DND-41 (cell line): ENCODE data around the gene MALAT1.
A peak's percentile ranks its signal among the peaks of the same experiment; 100 is the strongest.

Experiments used
- ATAC-seq: fragments of 200-7000 bp; cut with Tn5 transposase; 3 replicates; pipeline ENCODE4 v1.9.1; 2021; ENCODE audit warnings: low read depth; ENCODE audit not compliant: insufficient read depth
- DNase-seq: peaks from one replicate; pipeline ENCODE4 v3.0.0-alpha.2; 2020
- H2AFZ ChIP-seq: 2 replicates; pipeline ENCODE4 v1.6.0; 2012; ENCODE audit warnings: low read depth, low read length
- H3K27ac ChIP-seq: 2 replicates; pipeline ENCODE4 v1.5.1; 2012; ENCODE audit warnings: low read length, inconsistent platforms
- H3K27me3 ChIP-seq: fragments of 200-600 bp; sonication (generic); 2 replicates; pipeline ENCODE4 v1.6.0; 2012; ENCODE audit warnings: low read length, mild to moderate bottlenecking, inconsistent platforms; ENCODE audit not compliant: insufficient read depth, poor library complexity
- H3K36me3 ChIP-seq: 2 replicates; pipeline ENCODE4 v1.5.1; 2012; ENCODE audit warnings: low read length, inconsistent platforms; ENCODE audit not compliant: insufficient read depth
- H3K4me1 ChIP-seq: 2 replicates; pipeline ENCODE4 v1.5.1; 2012; ENCODE audit warnings: mild to moderate bottlenecking, low read length; ENCODE audit not compliant: insufficient read depth
- H3K4me2 ChIP-seq: 2 replicates; pipeline ENCODE4 v1.6.0; 2012; ENCODE audit warnings: mild to moderate bottlenecking, moderate library complexity, low read length, inconsistent platforms; ENCODE audit not compliant: insufficient read depth
- H3K4me3 ChIP-seq, 2 experiments: fragments of 200-600 bp in 1 of 2; shearing (Covaris generic) in 1 of 2; 2 replicates each; pipeline ENCODE4 v1.5.1; 2012 to 2016; ENCODE audit warnings: inconsistent platforms in 2 of 2, low read length in 2 of 2, mild to moderate bottlenecking in 2 of 2, low read depth in 1 of 2, moderate library complexity in 1 of 2
- H3K79me2 ChIP-seq: 2 replicates; pipeline ENCODE4 v1.6.0; 2012; ENCODE audit warnings: low read length, inconsistent platforms; ENCODE audit not compliant: insufficient read depth
- H3K9ac ChIP-seq: 2 replicates; pipeline ENCODE4 v1.6.0; 2012; ENCODE audit warnings: low read depth, mild to moderate bottlenecking, inconsistent platforms, low read length, moderate library complexity
- H3K9me3 ChIP-seq: 2 replicates; pipeline ENCODE4 v1.5.1; 2012; ENCODE audit warnings: low read length, moderate library complexity, mild to moderate bottlenecking, inconsistent platforms; ENCODE audit not compliant: insufficient read depth, severe bottlenecking
- H4K20me1 ChIP-seq: 2 replicates; pipeline ENCODE4 v1.6.0; 2012; ENCODE audit warnings: low read length; ENCODE audit not compliant: insufficient read depth
- EZH2 ChIP-seq: IDR thresholded peaks from 3 replicates; pipeline ENCODE4 v1.6.1; 2012; ENCODE audit warnings: borderline replicate concordance, low read depth, mild to moderate bottlenecking, moderate library complexity, low read length, inconsistent platforms; ENCODE audit not compliant: severe bottlenecking
- TF ChIP-seq, protein P1 (sequence below): IDR thresholded peaks from 2 replicates; pipeline ENCODE4 v1.5.1; 2012; ENCODE audit warnings: borderline replicate concordance, low read length, moderate library complexity, mild to moderate bottlenecking; ENCODE audit not compliant: poor library complexity, severe bottlenecking; ENCODE audit errors: extremely low read depth

Gene MALAT1

DNA sequence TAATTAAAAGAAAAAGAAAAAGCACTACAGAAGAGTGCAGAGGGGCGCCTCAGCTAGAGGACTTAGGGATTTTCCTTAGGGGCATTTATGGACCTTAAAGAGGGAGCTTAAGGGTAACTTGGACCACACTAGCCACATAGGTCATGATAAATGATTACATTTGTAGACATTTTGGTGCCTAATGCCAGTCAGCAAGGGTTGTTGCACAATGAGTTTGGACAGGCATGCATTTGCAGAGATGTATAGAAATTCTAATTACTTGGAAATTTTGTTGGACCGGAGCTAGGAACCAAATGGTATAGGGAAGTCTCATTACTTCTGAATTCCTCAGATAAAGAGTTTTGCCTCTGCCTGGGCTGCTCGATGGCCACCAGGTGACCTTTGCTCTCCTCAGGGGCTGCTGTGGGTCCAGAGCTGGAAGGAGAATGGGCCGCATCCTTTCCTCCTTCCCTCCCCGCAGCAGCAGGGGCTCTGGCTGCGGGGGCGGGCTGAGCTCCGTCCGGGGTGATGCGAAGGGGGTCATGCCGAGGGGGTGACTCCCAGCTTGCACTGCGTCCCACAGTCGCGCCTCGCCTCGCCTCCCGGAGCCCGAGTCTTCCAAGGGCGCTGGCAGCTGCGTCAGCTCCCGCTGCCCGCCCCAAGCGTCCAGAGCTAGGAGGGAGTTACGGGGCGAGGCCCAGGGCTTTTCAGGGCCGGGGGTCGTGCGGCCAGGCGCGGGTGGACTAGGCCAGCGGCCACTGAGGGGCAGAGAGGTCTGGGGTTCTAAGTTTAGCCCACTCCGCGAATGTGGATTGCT, 20.3 kb upstream of the MALAT1 start:
- Histone ChIP-seq H3K4me1 (peaks cover 21% of the 10 kb centered on the region), H3K4me2 (peak overlapping the region; percentile 72; the same call in 1 of the 2 replicates), H3K9ac (peak overlapping the region; percentile 88), H3K27me3 (no peaks in the 10 kb centered on the region), H3K36me3 (no peaks in the 10 kb centered on the region; the same call in 1 of the 2 replicates), H4K20me1 (no peaks in the 10 kb centered on the region), H3K4me3 (peak overlapping the region in 1 of 2 experiments; percentile 68; a peak in 2 of 4 replicates), H3K27ac (peak overlapping the region; percentile 68), H3K9me3 (no peaks in the 10 kb centered on the region), H2AFZ (peak overlapping the region; percentile 41; the same call in 1 of the 2 replicates), H3K79me2 (peaks cover 25% of the 10 kb centered on the region)
- DNase-seq, result no peak
- TF ChIP-seq EZH2, result no peak
- TF ChIP-seq, protein P1, sequence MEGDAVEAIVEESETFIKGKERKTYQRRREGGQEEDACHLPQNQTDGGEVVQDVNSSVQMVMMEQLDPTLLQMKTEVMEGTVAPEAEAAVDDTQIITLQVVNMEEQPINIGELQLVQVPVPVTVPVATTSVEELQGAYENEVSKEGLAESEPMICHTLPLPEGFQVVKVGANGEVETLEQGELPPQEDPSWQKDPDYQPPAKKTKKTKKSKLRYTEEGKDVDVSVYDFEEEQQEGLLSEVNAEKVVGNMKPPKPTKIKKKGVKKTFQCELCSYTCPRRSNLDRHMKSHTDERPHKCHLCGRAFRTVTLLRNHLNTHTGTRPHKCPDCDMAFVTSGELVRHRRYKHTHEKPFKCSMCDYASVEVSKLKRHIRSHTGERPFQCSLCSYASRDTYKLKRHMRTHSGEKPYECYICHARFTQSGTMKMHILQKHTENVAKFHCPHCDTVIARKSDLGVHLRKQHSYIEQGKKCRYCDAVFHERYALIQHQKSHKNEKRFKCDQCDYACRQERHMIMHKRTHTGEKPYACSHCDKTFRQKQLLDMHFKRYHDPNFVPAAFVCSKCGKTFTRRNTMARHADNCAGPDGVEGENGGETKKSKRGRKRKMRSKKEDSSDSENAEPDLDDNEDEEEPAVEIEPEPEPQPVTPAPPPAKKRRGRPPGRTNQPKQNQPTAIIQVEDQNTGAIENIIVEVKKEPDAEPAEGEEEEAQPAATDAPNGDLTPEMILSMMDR, result no peak
- ATAC-seq, result no peak

DNA sequence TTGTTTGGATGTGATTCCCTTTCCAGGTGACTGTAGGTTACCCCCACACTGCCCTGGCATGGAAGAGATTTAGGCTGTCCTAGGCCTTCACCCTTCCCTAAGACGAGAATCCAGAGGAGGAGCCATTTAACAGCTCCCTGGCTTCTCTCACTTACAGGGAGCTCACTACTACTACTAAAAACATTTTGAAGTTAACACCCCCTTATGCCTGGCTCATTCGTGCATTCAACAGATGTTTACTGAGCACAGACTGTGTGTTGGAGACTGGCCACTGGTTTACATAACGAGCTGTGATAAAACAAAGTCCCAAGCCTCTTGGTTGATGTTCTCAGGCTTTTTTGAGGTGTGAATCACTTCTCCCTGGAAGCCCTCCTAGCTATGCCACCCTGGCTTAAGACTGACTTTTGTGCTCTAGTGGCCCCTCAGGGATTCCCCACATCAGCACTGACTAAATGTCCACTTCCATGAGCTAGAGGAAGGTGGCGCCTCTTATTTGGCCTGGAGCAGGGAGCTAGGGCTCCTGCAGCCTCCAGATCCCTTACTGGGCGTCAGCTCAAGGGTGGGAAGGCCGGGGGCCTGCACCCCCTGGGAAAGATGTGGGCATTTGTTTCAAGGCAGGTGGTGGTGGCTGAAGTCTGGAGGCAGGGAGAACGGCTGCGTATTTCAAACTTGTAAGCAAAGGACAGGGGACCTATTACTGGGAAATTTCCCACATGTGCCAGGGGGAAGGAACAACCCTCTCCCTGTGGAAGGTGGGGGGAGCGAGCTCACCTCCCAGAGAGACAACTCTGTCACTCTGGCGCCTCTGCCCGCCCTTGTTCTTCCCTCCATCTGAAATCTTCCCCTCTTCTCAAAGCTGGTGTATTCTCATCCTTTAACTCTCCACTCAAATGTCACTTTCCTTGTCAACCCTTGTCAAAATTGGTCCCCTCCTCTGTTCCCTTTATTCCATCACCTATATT, 19.4 kb upstream of the MALAT1 start:
- no peak overlapping the region for H3K27ac ChIP-seq
- no peak for ATAC-seq
- DNase-seq, result no peak

DNA sequence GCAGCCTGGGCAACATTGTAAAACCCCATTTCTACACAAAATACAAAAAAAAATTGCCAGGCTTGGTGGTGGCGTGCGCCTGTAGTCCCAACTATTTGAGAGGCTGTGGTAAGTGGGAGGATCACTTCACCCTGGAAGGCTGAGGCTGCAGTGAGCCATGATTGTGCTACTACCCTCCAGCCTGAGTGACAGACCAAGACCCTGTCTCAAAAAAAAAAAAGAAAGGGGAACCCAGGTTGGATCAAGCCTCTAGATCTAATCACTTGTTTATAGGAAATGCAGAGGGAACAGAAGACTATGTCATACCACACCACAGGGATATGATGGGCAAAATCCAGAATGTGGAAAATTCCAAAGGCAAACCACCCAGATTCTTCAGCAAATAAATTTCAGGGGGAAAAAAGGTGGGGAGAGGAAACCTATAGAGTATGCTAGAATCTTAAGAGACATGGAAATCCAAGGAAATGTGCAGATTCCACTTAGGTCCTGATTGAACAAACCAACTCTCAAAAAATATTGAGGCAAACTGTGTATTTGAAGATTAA, 16.5 kb upstream of the MALAT1 start:
- TF ChIP-seq, protein P1, result no peak
- no peak for TF ChIP-seq EZH2
- DNase-seq, result no peak
- no peaks in the 10 kb centered on the region for H3K9me3 ChIP-seq
- H3K4me3 ChIP-seq, result no peak overlapping the region
- no peak for ATAC-seq
- peaks cover 14% of the 10 kb centered on the region for H3K4me1 ChIP-seq
- no peaks in the 10 kb centered on the region for H3K36me3 ChIP-seq
- H3K79me2 ChIP-seq, result peaks cover 12% of the 10 kb centered on the region
- H4K20me1 ChIP-seq, result no peaks in the 10 kb centered on the region
- H2AFZ ChIP-seq, result no peak overlapping the region
- H3K27ac ChIP-seq, result no peak overlapping the region
- H3K9ac ChIP-seq, result no peak overlapping the region
- no peak overlapping the region for H3K4me2 ChIP-seq
- no peaks in the 10 kb centered on the region for H3K27me3 ChIP-seq

More for the DNA sequence above, 19.4 kb upstream of the MALAT1 start:
- H2AFZ ChIP-seq, result no peak overlapping the region
- no peaks in the 10 kb centered on the region; the same call in 1 of the 2 replicates for H3K36me3 ChIP-seq
- H4K20me1 ChIP-seq, result no peaks in the 10 kb centered on the region
- H3K4me1 ChIP-seq, result peaks cover 21% of the 10 kb centered on the region
- no peak overlapping the region for H3K4me3 ChIP-seq
- H3K27me3 ChIP-seq, result no peaks in the 10 kb centered on the region
- H3K79me2 ChIP-seq, result peaks cover 25% of the 10 kb centered on the region
- no peaks in the 10 kb centered on the region for H3K9me3 ChIP-seq
- no peak overlapping the region for H3K4me2 ChIP-seq
- no peak for TF ChIP-seq EZH2
- TF ChIP-seq, protein P1, result no peak
- H3K9ac ChIP-seq, result no peak overlapping the region
